Stomach smooth muscle (tissue), 2 donors: ENCODE results near the gene RNF157.

ENCODE experiments used
- H3K27ac ChIP-seq: one replicate; pipeline ENCODE4 v1.7.0; 2013; ENCODE audit warnings: mild to moderate bottlenecking, low read length, inconsistent platforms
- H3K27me3 ChIP-seq, 2 donors: one replicate each; pipeline ENCODE4 v1.7.0; 2013; ENCODE audit warnings: low read length in 2 of 2; ENCODE audit not compliant: insufficient read depth in 2 of 2, control insufficient read depth in 1 of 2
- H3K36me3 ChIP-seq, 2 donors: one replicate each; pipeline ENCODE4 v1.7.0; 2013; ENCODE audit warnings: low read length in 2 of 2; ENCODE audit not compliant: control insufficient read depth in 2 of 2, insufficient read depth in 2 of 2
- H3K4me1 ChIP-seq: one replicate; pipeline ENCODE4 v1.7.0; 2013; ENCODE audit warnings: low read length; ENCODE audit not compliant: control insufficient read depth, insufficient read depth
- H3K4me3 ChIP-seq, 2 donors: one replicate each; pipeline ENCODE4 v1.7.0; 2013; ENCODE audit warnings: low read length in 2 of 2
- H3K9ac ChIP-seq, 2 donors: one replicate each; pipeline ENCODE4 v1.7.0; 2013; ENCODE audit warnings: low read length in 2 of 2, mild to moderate bottlenecking in 1 of 2
- H3K9me3 ChIP-seq, 2 donors: one replicate each; pipeline ENCODE4 v1.7.0; 2013; ENCODE audit warnings: low read length in 2 of 2; ENCODE audit not compliant: control insufficient read depth in 2 of 2
- donor health status: healthy.
- donor health status: Pancreatic carcinoma.

RNF157 gene

GRCh38 chr17:76115138-76115754, 125.0 kb downstream of the RNF157 start:
- no peaks in the 10 kb centered on the region for H3K36me3 ChIP-seq
- no peaks in the 10 kb centered on the region for H3K27me3 ChIP-seq
- no peaks in the 10 kb centered on the region for H3K9me3 ChIP-seq
- H3K4me3 ChIP-seq, result no peak overlapping the region
- no peak overlapping the region for H3K27ac ChIP-seq
- H3K4me1 ChIP-seq, result no peaks in the 10 kb centered on the region
- no peak overlapping the region for H3K9ac ChIP-seq

GRCh38 chr17:76111956-76112355, 128.3 kb downstream of the RNF157 start:
- Histone ChIP-seq H3K4me1 (no peaks in the 10 kb centered on the region), H3K9me3 (no peaks in the 10 kb centered on the region), H3K27me3 (no peaks in the 10 kb centered on the region), H3K36me3 (no peaks in the 10 kb centered on the region), H3K27ac (no peak overlapping the region), H3K9ac (no peak overlapping the region), H3K4me3 (no peak overlapping the region)

GRCh38 chr17:76107509-76107908, 132.8 kb downstream of the RNF157 start:
- H3K27me3 ChIP-seq, result no peaks in the 10 kb centered on the region
- H3K4me1 ChIP-seq, result peaks cover 12% of the 10 kb centered on the region
- no peaks in the 10 kb centered on the region for H3K9me3 ChIP-seq
- no peak overlapping the region for H3K9ac ChIP-seq
- H3K36me3 ChIP-seq, result no peaks in the 10 kb centered on the region
- H3K4me3 ChIP-seq, result no peak overlapping the region
- H3K27ac ChIP-seq, result no peak overlapping the region

- peaks cover 19% of the 10 kb centered on the region for H3K4me1 ChIP-seq
- no peak overlapping the region for H3K27ac ChIP-seq
- H3K36me3 ChIP-seq, result peaks cover 0 to 4% of the 10 kb centered on the region in 2 donors
- no peak overlapping the region for H3K4me3 ChIP-seq
- no peaks in the 10 kb centered on the region for H3K9me3 ChIP-seq
- no peak overlapping the region for H3K9ac ChIP-seq
- H3K27me3 ChIP-seq, result no peaks in the 10 kb centered on the region
Measured at GRCh38 chr17:76106703-76107102, 133.6 kb downstream of the RNF157 start.

- Histone ChIP-seq H3K27ac (no peak overlapping the region), H3K4me3 (no peak overlapping the region), H3K4me1 (peaks cover 22% of the 10 kb centered on the region), H3K27me3 (no peaks in the 10 kb centered on the region), H3K9ac (no peak overlapping the region), H3K9me3 (no peaks in the 10 kb centered on the region), H3K36me3 (peaks cover 8 to 12% of the 10 kb centered on the region in 2 donors)
Measured at GRCh38 chr17:76104896-76105231, 135.4 kb downstream of the RNF157 start.

- Histone ChIP-seq H3K9ac (peak overlapping the region; percentile 66 to 86), H3K4me3 (peak overlapping the region; percentile 76 to 94)
Measured at GRCh38 chr17:76104140-76104895, 136.0 kb downstream of the RNF157 start.

GRCh38 chr17:76103274-76104139, 136.8 kb downstream of the RNF157 start, which contains the start of gene EXOC7:
TSS of gene EXOC7 (minus strand) at chr17:76103787. CDS start at chr17:76103692, 95 bp downstream.
- H3K4me3 ChIP-seq, result peak within 1 kb of the TSS; percentile 76 to 94
- peaks cover 22% of the 10 kb centered on the region for H3K4me1 ChIP-seq
- no peaks in the 10 kb centered on the region for H3K9me3 ChIP-seq
- no peaks in the 10 kb centered on the region for H3K27me3 ChIP-seq
- peak within 1 kb of the TSS; percentile 76 for H3K27ac ChIP-seq
- peak within 1 kb of the TSS; percentile 66 to 86 for H3K9ac ChIP-seq
- peaks cover 13 to 16% of the 10 kb centered on the region in 2 donors for H3K36me3 ChIP-seq

More at GRCh38 chr17:76104140-76104895, 136.0 kb downstream of the RNF157 start:
- Histone ChIP-seq H3K27ac (peak overlapping the region; percentile 76), H3K36me3 (peaks cover 13 to 16% of the 10 kb centered on the region in 2 donors), H3K4me1 (peaks cover 22% of the 10 kb centered on the region), H3K27me3 (no peaks in the 10 kb centered on the region), H3K9me3 (no peaks in the 10 kb centered on the region)

GRCh38 chr17:76102944-76103273, 137.4 kb downstream of the RNF157 start:
- peak overlapping the region; percentile 76 to 94 for H3K4me3 ChIP-seq
- H3K36me3 ChIP-seq, result peaks cover 13 to 16% of the 10 kb centered on the region in 2 donors
- H3K9me3 ChIP-seq, result no peaks in the 10 kb centered on the region
- H3K4me1 ChIP-seq, result peaks cover 22% of the 10 kb centered on the region
- H3K27me3 ChIP-seq, result no peaks in the 10 kb centered on the region
- H3K27ac ChIP-seq, result peak overlapping the region; percentile 76
- H3K9ac ChIP-seq, result peak overlapping the region; percentile 66 to 86

GRCh38 chr17:76097716-76098295, 142.5 kb downstream of the RNF157 start:
- no peak overlapping the region for H3K4me3 ChIP-seq
- peaks cover 40 to 47% of the 10 kb centered on the region in 2 donors for H3K36me3 ChIP-seq
- no peaks in the 10 kb centered on the region for H3K9me3 ChIP-seq
- no peak overlapping the region for H3K9ac ChIP-seq
- H3K27me3 ChIP-seq, result no peaks in the 10 kb centered on the region
- no peak overlapping the region for H3K27ac ChIP-seq
- H3K4me1 ChIP-seq, result peaks cover 13% of the 10 kb centered on the region

- Histone ChIP-seq H3K4me1 (no peaks in the 10 kb centered on the region), H3K4me3 (no peak overlapping the region), H3K27me3 (no peaks in the 10 kb centered on the region), H3K36me3 (peaks cover 40 to 47% of the 10 kb centered on the region in 2 donors), H3K9me3 (no peaks in the 10 kb centered on the region), H3K27ac (no peak overlapping the region), H3K9ac (no peak overlapping the region)
Measured at GRCh38 chr17:76095943-76096342, 144.3 kb downstream of the RNF157 start.
